ENCODE measurements around the gene BRD4.

GRCh38 chr19:15220833-15221232 lies 111.5 kb downstream of the BRD4 start:
- TF ChIP-seq POLR2A (IDR thresholded peaks at IDR 0.05) (no peak), EP300 (IDR thresholded peaks at IDR 0.05) (no peak)

Data from tibial nerve (tissue), 3 donors.